ENCODE data around the gene IVL.

The IVL gene

GRCh38 chr1:152902636-152903035 lies 5.7 kb upstream of the IVL start:
- no peaks in the 10 kb centered on the region for H3K79me2 ChIP-seq (ENCODE audit: low read length)
- no peaks in the 10 kb centered on the region for H4K20me1 ChIP-seq (ENCODE audit: insufficient read depth, low read length)
- TF ChIP-seq EZH2phosphoT487 (IDR thresholded peaks at IDR 0.05; ENCODE audit: low read depth) (no peak), CTCF (IDR thresholded peaks at IDR 0.05; ENCODE audit: low read depth, low read length) (no peak)
- no peaks in the 10 kb centered on the region for H3K9me3 ChIP-seq (ENCODE audit: insufficient read depth, low read length)
- peaks cover 8% of the 10 kb centered on the region for H3K4me1 ChIP-seq (ENCODE audit: low read length)
- H3K27ac ChIP-seq (ENCODE audit: low read length), result no peak overlapping the region
- peaks cover 68% of the 10 kb centered on the region for H3K27me3 ChIP-seq (ENCODE audit: low read depth, low read length)
- no peak overlapping the region for H2AFZ ChIP-seq (ENCODE audit: low read depth, low read length)
- H3K9ac ChIP-seq (ENCODE audit: low read length), result no peak overlapping the region
- no peaks in the 10 kb centered on the region for H3K36me3 ChIP-seq (replicated peaks; ENCODE audit: low read depth, low read length)
- no peak overlapping the region for H3K4me3 ChIP-seq (ENCODE audit: low read length)
- H3K4me2 ChIP-seq (ENCODE audit: low read length), result no peak overlapping the region

GRCh38 chr1:152904688-152905440 lies 3.5 kb upstream of the IVL start:
- Histone ChIP-seq H3K9ac (ENCODE audit: low read length) (no peak overlapping the region), H3K27ac (ENCODE audit: low read length) (no peak overlapping the region), H3K4me3 (ENCODE audit: low read length) (no peak overlapping the region), H3K4me1 (ENCODE audit: low read length) (peaks cover 19% of the 10 kb centered on the region), H3K79me2 (ENCODE audit: low read length) (no peaks in the 10 kb centered on the region), H3K9me3 (ENCODE audit: insufficient read depth, low read length) (no peaks in the 10 kb centered on the region), H4K20me1 (ENCODE audit: insufficient read depth, low read length) (no peaks in the 10 kb centered on the region), H3K36me3 (replicated peaks; ENCODE audit: low read depth, low read length) (no peaks in the 10 kb centered on the region), H3K27me3 (ENCODE audit: low read depth, low read length) (peaks cover 62% of the 10 kb centered on the region), H3K4me2 (ENCODE audit: low read length) (no peak overlapping the region), H2AFZ (ENCODE audit: low read depth, low read length) (no peak overlapping the region)
- TF ChIP-seq CTCF (IDR thresholded peaks at IDR 0.05; ENCODE audit: low read depth, low read length) (no peak), EZH2phosphoT487 (IDR thresholded peaks at IDR 0.05; ENCODE audit: low read depth) (no peak)

GRCh38 chr1:152906023-152906565 lies 2.3 kb upstream of the IVL start:
- Histone ChIP-seq H4K20me1 (ENCODE audit: insufficient read depth, low read length) (no peaks in the 10 kb centered on the region), H3K4me3 (ENCODE audit: low read length) (no peak overlapping the region), H3K27me3 (ENCODE audit: low read depth, low read length) (peaks cover 67% of the 10 kb centered on the region), H3K27ac (ENCODE audit: low read length) (no peak overlapping the region), H3K9me3 (ENCODE audit: insufficient read depth, low read length) (no peaks in the 10 kb centered on the region), H3K79me2 (ENCODE audit: low read length) (no peaks in the 10 kb centered on the region), H3K4me1 (ENCODE audit: low read length) (peaks cover 19% of the 10 kb centered on the region), H2AFZ (ENCODE audit: low read depth, low read length) (no peak overlapping the region), H3K9ac (ENCODE audit: low read length) (no peak overlapping the region), H3K36me3 (replicated peaks; ENCODE audit: low read depth, low read length) (no peaks in the 10 kb centered on the region), H3K4me2 (ENCODE audit: low read length) (no peak overlapping the region)
- TF ChIP-seq EZH2phosphoT487 (IDR thresholded peaks at IDR 0.05; ENCODE audit: low read depth) (no peak), CTCF (IDR thresholded peaks at IDR 0.05; ENCODE audit: low read depth, low read length) (no peak)

- Histone ChIP-seq H3K4me1 (ENCODE audit: low read length) (peaks cover 19% of the 10 kb centered on the region), H3K9ac (ENCODE audit: low read length) (no peak overlapping the region), H3K4me3 (ENCODE audit: low read length) (no peak overlapping the region), H3K79me2 (ENCODE audit: low read length) (no peaks in the 10 kb centered on the region), H3K27me3 (ENCODE audit: low read depth, low read length) (peaks cover 72% of the 10 kb centered on the region), H3K27ac (ENCODE audit: low read length) (no peak overlapping the region), H2AFZ (ENCODE audit: low read depth, low read length) (no peak overlapping the region), H3K4me2 (ENCODE audit: low read length) (no peak overlapping the region), H4K20me1 (ENCODE audit: insufficient read depth, low read length) (no peaks in the 10 kb centered on the region), H3K9me3 (ENCODE audit: insufficient read depth, low read length) (no peaks in the 10 kb centered on the region), H3K36me3 (replicated peaks; ENCODE audit: low read depth, low read length) (no peaks in the 10 kb centered on the region)
- TF ChIP-seq EZH2phosphoT487 (IDR thresholded peaks at IDR 0.05; ENCODE audit: low read depth), result no peak
- TF ChIP-seq CTCF (IDR thresholded peaks at IDR 0.05; ENCODE audit: low read depth, low read length), result no peak
Observed at GRCh38 chr1:152909206-152909605, 860 bp downstream of the IVL start.

Measured in OCI-LY3 (cell line).